ENCODE data around the gene IRF2BPL.
"Not testable (repeated sequence)": the region's sequence is repeated elsewhere in the genome, so short reads cannot be mapped to it uniquely, and the experiment has no call there.

Gene IRF2BPL

DNA sequence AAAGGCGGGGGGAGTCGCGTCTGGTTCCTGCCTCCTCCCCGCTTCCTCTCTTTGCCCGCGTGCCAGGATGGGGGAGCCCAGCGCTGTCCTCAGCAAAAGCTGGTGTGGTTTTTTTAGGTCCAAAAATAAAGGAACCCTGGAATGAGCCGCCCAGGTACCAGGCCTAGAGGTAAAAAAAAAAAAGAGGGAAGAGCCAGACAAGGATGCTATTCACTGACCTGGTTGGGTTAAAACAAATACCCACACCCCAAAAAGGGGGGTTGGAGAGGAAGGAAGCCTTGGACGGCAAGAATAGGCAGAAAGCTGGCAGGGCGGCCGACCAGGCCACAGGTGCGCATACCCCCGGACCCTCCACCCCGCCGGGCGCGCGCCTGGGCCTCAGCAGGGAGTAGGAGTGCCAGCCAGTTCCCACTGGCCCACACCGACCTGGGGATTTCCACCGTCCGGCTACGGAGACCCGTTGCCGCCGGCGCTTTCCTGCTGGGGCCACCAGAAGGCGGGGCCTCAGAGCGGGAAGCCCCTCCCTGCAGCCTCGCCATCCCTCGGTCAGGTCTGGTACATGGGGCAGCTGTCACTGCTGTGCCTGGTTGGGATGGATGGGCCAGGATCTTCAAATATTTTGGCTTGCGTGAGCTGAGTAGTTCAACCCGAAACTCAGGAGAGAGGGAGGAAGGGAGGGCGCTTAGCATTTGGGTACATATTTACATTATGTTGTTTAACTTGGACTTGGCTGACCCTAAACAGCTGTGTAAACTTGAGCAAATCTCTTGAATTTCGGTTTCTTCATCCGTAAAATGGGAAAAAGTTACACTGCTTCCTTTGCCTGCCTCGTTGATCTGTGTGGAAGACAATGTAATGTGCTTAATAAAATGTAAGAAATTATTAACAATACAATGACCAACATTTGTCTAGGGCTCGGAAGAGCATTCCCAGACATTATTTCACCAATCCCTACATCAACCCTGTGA lies 5.4 kb upstream of the IRF2BPL start:
- DNase-seq, result peak; percentile 61

DNA sequence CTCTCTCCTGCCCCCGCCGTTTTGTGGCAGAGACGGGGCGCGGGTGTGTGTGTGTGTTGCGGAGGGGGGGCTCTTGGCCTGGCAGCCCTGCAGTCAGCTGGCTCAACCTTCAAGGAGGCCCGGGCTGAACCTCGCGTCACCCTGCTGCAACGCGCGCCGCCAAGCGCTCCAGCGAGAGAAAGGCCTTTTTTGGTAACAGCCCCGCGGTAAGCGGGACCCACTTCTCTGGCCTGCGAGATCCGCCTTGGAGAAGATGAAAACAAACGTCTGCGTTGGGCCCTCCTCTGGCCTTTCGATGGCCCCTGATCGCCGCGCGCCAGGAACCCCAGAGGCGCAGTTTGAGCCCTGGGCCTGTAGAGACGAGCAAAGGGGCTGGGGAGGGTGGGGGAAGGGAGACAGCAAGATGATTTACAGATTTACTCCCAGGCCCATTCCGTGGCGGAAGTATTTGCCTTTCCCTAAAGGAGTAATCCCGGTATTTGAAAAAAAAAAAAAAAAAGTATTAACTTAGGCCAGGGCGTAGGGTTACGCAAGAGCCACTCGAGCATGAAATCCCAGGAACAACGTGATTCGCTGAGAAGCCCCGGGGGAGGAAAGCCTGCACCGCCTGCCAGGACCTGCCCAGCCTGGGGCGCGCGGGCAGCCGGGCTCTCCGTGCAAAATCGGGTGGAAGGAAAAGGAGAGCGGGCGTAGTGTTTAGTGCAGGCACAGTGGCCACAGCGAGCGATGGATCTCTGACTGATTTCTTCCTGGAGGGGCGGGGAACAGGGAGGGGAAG lies 4.5 kb upstream of the IRF2BPL start:
- DNase-seq, result peak; percentile 90

DNA sequence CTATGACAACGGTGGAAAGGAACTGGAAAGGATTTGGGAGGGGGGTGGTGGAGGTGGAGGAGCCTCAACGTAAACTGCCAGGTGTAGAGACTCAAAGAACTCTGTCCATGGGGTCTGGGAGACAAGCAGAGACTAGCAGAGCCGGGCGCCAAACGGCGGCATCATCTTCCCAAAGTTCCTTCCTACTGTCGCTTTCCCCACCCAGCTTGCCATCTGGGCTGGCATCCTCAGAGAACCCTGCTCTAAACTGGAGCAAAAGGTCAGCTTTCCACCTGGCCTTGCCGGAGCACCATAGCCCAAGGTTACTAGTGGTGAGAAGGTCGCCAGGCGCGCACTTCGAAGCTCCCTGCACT lies 4.0 kb upstream of the IRF2BPL start:
- no peak for DNase-seq

DNA sequence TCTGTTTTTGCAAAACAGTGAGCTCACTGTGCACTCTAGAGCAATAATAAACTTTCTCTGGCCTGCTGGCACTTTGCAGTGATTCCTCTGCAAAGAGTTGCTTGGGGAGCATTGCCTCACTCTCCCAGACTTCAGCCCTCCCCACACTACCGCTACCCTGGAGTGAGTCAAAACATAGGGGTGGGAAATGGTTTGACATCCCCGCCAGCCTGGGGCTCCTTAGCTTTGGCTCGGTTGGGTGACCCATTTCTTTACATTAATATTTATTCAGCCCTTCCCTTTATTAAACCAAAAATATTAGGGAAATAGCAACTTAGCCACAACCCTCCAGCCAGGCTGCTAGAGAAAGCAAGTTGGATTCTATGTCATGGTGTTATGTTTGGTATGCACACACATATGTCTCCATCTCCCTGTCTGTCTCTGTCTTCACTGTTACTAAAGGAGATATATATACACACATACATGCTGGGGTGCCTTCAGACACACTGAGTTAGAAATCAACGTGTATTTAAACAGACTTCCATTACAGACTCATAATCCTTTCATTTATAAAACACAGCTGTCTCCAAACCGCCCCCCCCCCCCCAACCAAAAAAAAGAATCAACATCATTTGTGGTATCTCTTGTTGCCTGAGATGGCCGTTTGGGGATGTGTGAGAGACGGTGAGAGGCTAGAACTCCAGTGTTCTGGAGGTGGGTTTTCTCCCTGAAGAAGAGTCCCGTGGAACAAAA lies 3.4 kb upstream of the IRF2BPL start:
- DNase-seq, result no peak

DNA sequence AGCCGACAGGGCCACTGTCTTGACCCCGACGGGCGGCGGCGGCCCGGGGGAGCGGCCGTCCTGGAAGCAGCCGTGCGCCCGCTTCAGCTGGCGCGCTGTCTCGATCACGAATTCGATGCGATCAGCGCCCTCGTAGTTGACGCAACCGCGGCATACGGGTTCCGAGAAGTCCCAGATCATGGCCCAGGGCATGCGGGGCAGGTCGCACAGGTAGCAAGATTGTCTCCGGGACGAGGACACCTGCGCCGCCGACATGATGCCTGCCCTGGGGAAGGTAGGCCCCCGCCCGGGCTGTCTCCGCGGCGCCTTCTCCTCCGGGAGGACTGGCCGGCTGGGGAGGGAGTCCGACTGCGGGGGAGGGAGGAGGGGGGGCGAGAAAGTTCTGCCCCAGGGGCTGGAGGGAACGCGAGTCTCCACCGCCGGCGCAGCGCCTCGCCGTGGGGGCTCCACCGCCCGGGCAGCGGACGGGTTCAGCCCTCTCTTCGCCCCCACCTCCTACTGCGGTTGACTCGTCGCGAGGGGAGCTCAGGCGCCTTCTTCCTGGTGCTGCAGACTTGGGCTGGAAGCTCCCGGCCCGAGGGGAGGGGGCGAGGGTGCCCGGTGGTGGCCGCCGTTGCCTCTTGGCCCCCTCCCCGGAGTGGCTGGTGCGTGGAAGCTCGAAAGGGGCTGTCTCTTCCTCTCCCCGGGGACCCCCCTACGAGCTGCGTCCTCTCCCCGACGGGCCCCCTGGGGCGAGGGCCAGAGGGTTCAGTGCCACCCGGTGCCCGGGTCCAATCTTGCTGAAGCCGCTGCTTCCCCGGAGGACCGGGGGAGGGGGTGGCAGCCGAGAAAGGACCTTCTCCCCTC lies 747 bp downstream of the IRF2BPL start:
- DNase-seq, result peak; percentile 68

DNA sequence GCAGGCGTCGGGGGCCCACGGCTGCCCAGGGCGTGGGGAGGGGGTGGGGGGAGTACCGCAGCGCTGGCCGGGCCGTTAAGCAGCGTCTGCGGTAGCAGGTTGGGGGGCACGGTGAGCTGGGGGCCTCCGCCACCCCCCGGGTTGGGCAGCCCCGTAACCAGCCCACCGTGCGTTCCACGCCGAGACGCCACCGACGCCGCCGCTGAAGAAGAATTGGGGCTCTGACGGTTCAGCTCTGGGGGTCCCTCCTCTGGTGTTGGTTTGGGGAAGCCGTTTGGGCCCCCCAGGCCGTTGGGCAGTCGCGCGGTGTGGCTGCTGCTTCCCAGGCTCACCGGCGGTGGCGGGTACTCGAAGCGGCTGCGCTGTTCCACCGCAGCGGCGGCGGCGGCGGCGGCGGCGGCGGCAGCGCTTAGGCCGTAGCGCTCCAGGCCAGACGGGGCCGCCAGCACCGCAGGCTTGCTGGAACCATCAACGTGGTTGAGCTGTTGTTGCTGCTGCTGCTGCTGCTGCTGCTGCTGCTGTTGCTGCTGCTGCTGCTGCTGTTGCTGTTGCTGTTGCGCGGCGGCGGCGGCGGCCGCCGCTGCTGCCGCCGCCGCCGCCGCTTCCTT lies 1.5 kb downstream of the IRF2BPL start:
- no peak for DNase-seq

DNA sequence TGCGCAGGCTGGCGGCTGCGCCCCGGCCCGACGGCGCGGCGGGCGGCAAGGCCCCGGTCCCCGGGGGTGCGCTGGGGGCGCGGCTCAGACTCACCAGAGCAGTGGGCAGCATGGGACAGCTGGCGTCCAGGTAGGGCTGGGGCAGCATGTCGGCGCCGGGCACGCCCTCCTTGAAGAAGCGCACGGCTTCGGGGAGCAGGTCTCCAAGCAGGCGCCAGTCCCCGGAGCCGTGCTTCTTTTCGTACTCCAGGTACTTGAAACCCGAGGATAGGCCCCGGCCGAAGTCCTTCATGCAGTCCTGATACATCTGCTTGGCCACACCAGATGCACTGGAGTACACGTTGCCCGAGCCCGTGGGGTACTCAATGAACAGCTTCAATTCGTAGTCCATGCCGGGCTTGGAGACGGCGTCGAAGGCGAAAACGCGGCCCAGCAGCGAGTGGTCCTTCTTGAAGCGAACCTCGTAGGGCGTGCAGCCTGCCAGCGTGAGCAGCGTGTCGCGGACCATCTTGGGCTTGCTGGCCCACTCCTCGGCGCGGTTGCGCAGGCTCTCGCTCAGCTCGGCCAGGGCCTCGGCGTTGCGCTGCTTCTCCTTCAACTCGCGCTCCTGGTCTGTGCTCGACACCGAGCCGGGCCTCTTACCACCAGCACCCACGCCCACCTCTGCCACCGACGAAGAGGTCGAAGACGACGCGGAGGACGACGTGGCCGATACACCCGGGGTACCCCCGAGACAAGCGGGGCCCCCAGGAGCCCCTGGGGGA lies 2.2 kb downstream of the IRF2BPL start:
- DNase-seq, result no peak

DNA sequence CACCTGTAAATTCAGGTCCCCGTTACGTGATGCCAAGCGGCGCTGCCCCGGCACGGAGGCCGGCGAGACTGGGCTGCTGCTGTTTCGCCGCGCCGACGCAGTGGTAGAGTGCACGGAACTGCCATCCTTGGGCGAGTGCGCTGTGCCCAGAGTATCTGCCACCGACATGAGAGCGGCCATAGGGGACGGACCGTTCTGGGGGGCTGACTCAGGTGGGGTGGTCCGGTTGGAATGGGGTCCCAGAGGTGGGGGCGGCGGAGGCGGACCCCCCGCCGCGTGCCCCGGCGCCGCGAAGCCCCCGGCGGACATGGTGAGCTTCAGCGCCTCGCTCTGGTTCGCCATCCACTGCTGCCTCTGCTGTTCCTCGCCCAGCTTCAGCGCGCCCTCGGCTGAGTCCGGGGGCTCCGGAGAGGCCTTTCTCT lies 2.8 kb downstream of the IRF2BPL start:
- no peak for DNase-seq

DNA sequence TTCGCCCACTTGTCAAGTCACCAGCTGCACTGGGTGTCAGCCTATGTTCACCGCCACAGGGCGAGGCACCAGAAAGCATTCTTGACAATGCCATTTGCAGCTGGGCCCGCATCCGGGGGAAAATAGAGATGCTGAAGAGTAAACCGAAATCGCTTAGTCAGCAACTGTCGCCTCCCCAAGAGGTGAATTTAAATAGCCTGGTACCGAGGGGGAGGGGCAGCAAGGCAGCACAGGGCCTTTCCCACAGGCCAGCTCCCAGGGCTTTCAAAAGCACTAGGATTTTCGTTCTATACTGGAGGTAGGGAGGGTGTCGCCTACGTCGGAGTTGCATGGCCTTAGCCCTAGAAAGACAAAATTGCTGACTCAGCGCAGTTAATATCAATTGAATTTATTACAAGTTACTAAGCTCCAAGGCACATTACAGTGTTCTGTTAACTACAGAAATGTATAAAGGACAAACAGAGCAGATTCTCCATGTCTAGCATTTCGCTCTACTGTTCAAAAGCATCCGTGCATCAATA lies 4.3 kb downstream of the IRF2BPL start:
- peak; percentile 66 for DNase-seq

DNA sequence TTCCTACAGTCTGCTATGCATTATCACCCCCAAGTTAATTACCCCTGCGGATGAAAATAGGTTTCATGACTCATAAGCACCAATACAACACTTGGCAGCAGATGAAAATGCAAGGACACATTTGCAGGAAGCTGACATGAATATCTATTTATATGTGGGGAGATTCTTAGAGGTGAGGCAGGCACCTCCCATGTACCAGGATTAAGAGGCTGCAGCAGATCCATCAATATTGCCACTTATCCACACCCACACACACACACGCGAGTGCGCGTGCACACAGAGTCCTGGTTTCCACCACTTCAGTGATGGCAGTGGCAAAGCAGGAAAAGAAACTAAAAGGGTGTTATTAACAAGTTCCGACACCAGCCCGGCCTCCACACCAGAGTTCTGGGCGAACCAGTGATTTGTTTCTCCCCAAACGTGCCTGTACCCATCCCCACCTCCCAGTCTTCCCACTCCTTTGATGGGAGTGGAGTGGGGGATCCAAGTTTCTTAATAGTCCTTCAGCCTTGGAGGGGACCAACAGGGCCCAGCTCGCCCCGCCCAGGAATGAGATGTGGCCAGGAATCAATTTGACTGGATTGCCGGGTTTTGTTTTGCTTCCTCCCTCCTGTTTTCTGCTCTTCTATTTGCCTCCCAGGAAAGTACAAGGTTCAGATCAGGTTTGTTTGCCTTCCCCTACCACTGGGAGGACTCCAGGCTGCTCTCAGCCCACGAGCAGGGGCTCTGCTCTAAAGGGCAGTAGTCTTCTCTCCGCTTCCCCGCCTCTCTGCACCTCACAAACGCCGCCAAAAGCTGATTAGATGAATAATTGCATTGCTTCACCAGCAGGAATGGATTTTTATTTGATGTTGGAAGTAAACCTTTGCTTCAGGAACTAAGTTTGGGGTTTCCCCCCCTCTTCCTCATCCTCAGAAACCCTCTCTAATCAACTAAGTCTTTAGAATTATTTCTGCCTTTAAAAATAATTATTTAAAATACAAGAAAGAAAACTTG lies 5.2 kb downstream of the IRF2BPL start:
- DNase-seq, result peak; percentile 30

DNA sequence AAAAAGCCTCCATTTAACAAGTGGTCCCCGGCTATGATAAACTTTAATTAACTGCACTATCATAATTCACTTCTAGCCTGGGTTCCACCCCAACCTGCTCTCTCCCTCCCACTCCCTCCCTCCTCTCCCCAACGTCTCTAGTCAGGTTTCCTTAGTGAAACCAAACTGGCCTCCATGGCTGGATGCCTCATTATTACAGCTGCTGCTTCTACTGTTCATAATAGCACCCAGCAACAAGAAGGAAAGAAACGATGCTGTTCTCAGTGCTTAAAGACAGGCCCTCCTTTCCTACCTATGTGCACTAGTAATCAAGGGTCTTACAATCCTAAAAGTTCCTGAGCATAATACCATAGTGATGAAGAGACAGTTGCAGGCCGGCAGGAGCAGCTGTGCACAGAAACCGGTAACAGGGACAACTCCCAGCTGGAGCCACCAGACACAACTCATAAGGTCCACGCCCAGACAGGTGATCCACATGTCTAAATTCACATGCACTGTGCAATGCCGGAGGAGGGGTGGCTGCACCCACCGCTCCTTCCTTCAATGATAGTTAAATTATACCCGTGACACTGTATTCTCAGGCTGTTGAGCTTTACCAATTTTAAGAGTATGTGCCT lies 6.2 kb downstream of the IRF2BPL start:
- DNase-seq, result peak; percentile 14

DNA sequence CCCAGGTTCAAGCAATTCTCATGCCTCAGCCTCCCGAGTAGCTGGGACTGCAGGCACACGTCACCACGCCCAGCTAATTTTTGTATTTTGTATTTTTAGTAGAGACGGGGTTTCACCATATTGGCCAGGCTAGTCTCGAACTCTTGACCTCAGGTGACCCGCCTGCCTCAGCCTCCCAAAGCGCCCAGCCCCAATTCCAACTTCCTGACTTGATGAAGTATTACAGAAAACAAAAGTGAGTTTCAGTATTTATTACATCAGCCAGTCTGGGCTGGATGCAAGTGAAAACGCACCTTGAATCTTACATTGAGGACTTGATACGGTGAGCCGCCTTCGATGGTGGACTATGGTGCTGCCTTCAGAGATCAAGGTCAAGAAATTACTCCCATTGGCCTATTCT lies 7.1 kb downstream of the IRF2BPL start:
- not testable (repeated sequence) for DNase-seq

DNA sequence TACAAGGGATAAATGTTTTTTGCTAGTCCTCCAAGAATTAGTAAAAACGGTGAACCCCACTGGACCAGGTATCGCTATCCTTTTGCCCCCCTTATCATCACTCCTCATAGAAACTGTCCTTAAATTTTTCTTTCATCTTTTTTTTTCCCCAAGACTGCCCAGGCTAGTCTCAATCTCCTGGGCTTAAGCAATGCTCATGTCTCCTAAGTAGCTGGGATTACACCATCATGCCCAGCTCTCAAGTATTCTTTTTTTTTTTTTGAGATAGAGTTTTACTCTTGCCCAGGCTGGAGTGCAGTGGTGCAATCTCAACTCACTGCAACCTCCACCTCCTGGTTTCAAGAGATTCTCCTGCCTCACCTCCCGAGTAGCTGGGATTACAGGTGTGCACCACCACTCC lies 9.7 kb downstream of the IRF2BPL start:
- no peak for DNase-seq

DNA sequence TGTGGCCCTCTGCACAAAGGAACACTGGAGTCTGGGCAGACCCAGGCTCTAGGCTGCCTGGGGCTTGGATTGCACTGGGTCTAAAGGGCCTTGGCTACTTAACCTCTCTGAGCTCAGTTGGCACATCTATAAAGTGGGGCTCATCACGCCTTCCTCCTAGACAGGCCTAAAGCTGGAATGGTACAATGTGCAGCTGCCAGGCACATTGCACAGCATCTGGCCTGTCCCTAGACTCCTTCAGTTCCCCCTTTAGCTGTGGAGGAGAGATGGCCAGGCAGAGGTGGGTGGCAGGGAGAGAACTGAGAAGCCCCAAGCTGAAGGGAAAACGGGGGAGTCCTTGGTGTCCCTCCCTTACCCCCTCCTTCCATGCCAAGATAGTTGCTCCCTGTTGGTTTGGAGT lies 10.8 kb downstream of the IRF2BPL start:
- no peak for DNase-seq

DNA sequence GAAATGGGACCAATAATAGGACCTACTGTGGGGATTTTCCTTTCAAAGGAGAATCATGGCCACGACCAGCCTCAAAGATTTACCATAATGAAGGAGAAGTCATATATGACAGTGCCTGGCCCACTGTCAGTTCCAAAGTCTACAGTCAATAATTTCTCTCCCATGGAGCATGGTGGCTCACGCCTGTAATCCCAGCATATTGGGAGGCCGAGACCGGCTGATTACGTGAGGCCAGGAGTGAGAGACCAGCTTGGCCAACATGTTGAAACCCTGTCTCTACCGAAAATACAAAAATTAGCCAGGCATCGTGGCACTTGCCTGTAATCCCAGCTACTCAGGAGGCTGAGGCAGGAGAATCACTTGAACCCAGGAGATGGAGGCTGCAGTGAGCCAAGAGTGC lies 13.8 kb downstream of the IRF2BPL start:
- DNase-seq, result no peak

DNA sequence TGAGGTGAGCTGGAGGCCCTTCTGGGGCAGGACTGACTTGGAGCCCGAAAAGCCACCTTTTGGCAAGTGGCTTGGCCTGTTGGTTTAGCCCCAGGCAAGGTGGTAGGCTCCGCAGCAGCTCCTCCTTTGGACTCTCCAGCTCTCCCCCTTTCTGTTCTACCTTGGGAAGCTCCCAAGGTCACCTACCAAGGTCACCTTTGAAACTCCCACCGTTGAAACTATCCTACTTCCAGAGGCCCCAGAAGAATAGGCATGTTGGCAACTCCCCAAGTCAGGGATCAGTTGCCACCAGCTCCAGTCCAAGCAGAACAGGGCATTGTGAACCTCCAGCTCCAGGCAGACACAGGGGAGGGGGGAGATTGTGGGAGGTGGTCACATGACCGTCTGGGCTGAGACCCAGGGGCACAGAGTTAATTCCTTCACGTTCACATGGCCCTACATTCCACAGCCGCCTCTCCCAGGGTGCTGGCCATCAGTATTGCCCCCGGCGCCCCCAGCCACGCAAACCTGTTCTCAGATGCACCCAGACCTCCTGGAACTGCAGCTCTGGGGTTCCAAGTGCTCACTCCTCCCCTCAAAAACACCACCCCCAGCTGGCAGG lies 14.4 kb downstream of the IRF2BPL start:
- DNase-seq, result no peak

DNA sequence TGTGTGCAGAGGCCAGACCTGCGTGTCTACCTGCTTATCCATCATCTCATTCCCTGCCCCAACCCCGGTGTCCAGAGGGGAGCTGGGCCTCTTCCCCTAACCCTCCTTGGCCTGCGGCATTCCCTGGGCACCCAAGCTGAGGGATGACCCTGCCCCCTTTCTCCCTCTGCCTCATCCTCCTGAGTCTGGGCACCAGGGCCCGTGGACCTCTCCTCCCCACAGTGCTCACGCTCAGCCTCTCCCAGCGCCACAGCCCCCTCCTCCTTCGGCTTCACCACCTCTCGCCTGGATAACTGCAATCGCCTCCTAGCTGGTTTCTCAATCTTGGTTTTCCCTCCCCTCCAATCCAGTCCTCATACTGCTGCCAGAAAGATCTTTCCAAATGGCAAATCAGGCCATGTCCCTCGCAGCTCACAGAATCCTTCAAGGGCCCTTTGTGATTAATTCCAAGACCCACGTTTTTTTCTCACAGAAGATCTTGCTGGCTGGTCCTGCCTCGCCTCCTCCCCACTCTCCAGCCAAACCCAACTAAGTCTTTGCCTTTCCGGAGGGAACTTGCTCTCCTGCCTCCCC lies 16.2 kb downstream of the IRF2BPL start:
- DNase-seq, result no peak

DNA sequence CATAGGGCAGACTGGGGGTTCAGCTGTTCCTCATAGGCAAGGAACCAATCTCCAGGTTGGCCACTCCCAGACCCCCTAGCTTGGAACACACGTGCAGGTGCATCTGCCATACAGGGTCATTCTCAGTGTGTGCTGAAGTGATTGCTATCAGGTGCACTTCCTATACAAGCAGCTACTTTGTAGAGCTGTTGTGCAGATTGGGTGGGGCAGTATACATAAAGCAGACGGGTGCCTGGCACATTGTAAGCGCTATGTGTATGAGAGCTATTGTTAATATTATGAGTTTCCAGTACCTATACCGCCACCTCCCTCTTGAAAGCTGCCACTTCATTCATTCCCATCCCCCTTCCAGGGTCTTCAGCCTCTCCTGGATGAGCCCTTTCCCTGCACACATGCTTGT lies 17.3 kb downstream of the IRF2BPL start:
- DNase-seq, result peak; percentile 17
